Tibial nerve (tissue), 4 donors: ENCODE measurements around the gene SLC23A2.

ENCODE experiments used
- CTCF ChIP-seq, 5 experiments: fragments of 200-600 bp in 3 of 5; fragments of 450-650 bp in 2 of 5; sonication (generic) in 3 of 5; IDR thresholded peaks; one replicate each; pipeline ENCODE4 v1.5.1; 2016 to 2019; ENCODE audit warnings: antibody characterized with exemption in 5 of 5, mild to moderate bottlenecking in 3 of 5, moderate library complexity in 2 of 5
- EP300 ChIP-seq, 2 donors: sonication (generic); formaldehyde crosslinking; IDR thresholded peaks; one replicate each; pipeline ENCODE4 v1.6.1; 2017; ENCODE audit warnings: antibody characterized with exemption in 2 of 2, mild to moderate bottlenecking in 1 of 2

GRCh38 chr20:5002077-5002413 lies 735 bp upstream of the SLC23A2 start:
- no peak for TF ChIP-seq EP300 (IDR thresholded peaks at IDR 0.05)
- no peak for TF ChIP-seq CTCF (IDR thresholded peaks at IDR 0.05)
